HEK293T (cell line): Measurements from ENCODE around the gene CBX3.
A peak's percentile ranks its signal among the peaks of the same experiment; 100 is the strongest.

Source experiments
- ARNT ChIP-seq: fragments of 450-650 bp; IDR thresholded peaks from 2 replicates; pipeline ENCODE4 v1.6.1; 2017; ENCODE audit warnings: mild to moderate bottlenecking
- BHLHE40 ChIP-seq: fragments of 450-650 bp; IDR thresholded peaks from 2 replicates; pipeline ENCODE4 v1.6.1; 2016; ENCODE audit warnings: mild to moderate bottlenecking, moderate library complexity, borderline replicate concordance
- ELF4 ChIP-seq: fragments of 450-650 bp; IDR thresholded peaks from 2 replicates; pipeline ENCODE4 v1.6.1; 2017; ENCODE audit warnings: antibody characterized with exemption
- FOXA1 ChIP-seq: fragments of 450-650 bp; IDR thresholded peaks from 2 replicates; pipeline ENCODE4 v1.6.1; 2016; ENCODE audit warnings: mild to moderate bottlenecking
- FOXK2 ChIP-seq: fragments of 450-650 bp; IDR thresholded peaks from 2 replicates; pipeline ENCODE4 v1.6.1; 2016; ENCODE audit warnings: mild to moderate bottlenecking
- FOXM1 ChIP-seq: fragments of 450-650 bp; IDR thresholded peaks from 2 replicates; pipeline ENCODE4 v1.6.1; 2017; ENCODE audit warnings: mild to moderate bottlenecking, borderline replicate concordance
- HDGF ChIP-seq: fragments of 450-650 bp; IDR thresholded peaks from 2 replicates; pipeline ENCODE4 v1.6.1; 2017; ENCODE audit warnings: antibody characterized with exemption, borderline replicate concordance
- L3MBTL2 ChIP-seq: fragments of 450-650 bp; conservative IDR thresholded peaks from 2 replicates; pipeline ENCODE4 v1.6.1; 2016; ENCODE audit warnings: mild to moderate bottlenecking
- NFRKB ChIP-seq: fragments of 450-650 bp; IDR thresholded peaks from 2 replicates; pipeline ENCODE4 v1.6.1; 2016; ENCODE audit warnings: mild to moderate bottlenecking, moderate library complexity
- SP1 ChIP-seq: fragments of 450-650 bp; IDR thresholded peaks from 2 replicates; pipeline ENCODE4 v1.6.1; 2017
- SUZ12 ChIP-seq: fragments of 450-650 bp; IDR thresholded peaks from 2 replicates; pipeline ENCODE4 v1.6.1; 2016; ENCODE audit warnings: mild to moderate bottlenecking
- TARDBP ChIP-seq: fragments of 450-650 bp; IDR thresholded peaks from 2 replicates; pipeline ENCODE4 v1.6.1; 2016
- ZNF384 ChIP-seq: fragments of 450-650 bp; IDR thresholded peaks from 2 replicates; pipeline ENCODE4 v1.6.1; 2016

- TF ChIP-seq SUZ12 (no peak), FOXA1 (no peak), ELF4 (0 out of 2 replicates have a peak, but pooled peaks have one; percentile 9), BHLHE40 (no peak), ARNT (no peak), HDGF (no peak), TARDBP (no peak), NFRKB (no peak), ZNF384 (no peak), L3MBTL2 (no peak), SP1 (no peak), FOXK2 (no peak), FOXM1 (no peak)
Observed at GRCh38 chr7:26182706-26183105, 18.8 kb upstream of the CBX3 start.
